CD4-positive, alpha-beta T cell treated with Interleukin-12 subunit alpha and Interleukin-12 subunit beta, for 1 hour (primary cell): ENCODE measurements around the gene SNCB.

Experiments used
- DNase-seq: peaks from one replicate; pipeline ENCODE4 v3.0.0-alpha.2; 2020

Gene SNCB

DNA sequence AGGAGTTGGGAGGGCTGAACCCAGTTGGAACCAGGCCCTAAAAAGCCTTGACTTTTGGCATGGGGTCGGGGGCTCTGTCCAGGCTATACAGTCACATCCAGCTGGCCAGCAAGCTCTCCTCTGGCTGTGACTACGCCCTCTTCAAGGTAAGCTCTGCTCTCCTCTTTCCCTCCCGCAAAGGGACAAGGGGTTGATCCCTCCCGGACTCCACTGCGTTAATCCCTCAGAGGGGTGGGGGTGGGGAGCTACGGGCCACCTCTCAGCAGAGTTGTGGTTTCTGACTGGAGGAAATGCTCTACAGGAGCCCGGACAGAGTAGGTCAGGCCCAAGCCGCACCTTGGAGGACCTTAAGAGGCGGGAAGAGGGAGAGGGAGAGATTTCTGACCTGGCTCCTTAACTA is 14.0 kb upstream of the SNCB start:
- DNase-seq: no peak

DNA sequence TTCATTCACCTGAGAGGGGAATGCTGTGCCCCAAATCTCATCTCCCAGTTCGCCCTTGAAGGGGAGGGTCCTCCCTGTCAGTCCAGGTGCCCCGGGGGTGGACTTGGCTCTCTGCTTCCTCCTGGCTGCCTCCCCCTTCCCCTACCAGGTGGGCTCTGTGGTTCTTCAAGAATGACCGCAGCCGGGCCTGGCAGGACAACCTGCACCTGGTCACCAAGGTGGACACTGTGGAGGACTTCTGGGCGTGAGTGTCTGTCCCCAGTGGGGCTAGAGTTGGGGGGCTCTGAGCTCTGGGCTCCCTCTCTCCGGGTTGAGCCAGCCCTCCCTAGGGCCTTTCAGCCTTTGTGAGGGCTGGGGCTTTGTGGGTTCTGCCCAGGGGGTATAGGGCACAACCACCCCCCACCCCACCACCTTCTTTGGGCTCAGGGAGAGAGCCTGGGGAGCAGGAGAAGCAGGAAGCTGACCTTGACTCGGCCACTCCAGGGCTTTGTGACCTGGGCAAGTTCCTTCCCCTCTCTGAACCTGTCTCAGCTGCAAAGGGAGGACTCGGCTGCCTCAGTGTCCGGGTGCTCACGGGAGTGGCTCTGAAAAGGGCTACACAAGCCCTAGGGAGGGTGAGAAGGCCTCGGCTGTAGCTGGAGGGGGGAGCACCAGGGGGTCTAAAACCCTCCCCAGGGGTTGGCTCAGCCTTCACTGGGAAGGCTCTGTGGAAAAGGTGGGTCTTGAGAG is 13.3 kb upstream of the SNCB start:
- DNase-seq: no peak

DNA sequence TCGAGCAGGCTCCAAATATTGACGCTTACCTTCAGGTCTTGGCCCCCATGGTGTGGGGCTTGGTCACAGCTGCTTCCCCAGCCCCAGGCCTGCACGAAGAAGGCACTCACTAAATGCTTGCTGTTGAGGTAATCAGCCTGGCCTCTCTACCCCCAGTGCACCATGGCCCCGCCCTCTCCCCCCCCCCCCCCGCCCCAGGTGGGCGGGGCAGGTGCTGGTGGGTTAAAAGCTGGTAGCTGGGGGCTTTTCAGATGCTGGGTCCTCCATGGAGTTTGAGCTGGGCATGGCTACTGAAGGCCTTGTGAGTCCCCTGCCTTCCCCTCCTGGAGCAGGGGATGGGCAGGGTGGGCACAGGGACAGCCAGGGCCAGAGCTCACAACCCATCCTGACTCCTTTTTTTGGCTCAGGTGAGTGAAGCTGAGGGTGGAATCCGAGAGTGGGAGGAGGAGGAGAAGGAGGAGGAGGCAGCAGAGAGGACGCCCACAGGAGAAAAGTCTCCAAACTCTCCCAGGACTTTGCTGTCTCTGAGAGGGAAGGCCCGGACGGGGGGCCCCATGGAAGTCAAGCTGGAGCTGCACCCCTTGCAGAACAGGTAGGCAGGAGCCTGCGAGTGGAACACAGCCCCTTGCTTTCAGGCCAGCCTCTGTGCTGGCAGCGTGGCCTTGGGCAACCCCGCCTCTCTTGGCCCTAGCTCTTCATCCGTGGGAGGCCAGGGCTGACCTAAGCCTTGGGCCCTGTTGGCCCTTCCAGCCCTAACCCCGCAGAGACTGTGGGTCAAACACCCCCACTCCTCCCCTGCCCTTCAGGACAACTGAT is 12.5 kb upstream of the SNCB start:
- DNase-seq: no peak

DNA sequence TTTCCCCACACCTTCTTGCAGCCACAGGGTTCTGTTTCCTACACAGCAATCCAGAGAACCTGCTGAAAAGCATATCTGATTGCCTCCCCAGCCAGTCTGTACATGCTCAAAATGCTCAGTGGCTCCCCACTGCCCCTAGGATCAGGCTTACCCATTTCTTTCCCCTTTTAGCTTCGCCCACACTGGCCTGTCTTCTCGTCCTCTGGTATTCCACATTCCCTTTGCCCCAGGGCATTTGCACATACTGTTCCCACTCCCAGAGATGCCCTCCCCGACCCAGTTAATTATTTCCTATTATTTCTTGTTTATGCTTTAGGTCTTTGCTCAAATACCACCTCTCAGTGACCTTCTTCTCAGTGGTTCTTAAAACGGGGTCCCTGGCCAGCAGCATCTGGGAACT is 10.3 kb upstream of the SNCB start:
- no peak for DNase-seq

DNA sequence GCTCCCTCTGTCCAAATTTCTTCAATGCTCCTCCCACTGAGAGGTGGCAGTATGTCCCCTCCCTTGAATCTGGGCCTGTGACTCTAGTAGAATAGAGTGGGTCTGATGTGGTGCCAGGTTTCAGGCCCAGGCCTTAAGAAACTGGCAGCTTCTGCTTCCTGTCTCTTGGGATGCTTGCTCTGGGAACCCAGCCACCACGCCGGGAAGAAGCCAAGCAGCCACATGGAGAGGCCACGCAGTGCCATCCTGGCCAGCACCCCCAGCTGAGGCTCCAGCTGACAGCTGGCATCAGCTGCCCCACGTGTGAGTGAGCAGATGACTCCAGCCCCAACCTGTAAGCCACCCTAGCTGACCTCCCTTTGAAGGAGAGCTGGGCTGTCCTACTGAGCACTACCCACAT is 9.6 kb upstream of the SNCB start:
- DNase-seq: no peak

DNA sequence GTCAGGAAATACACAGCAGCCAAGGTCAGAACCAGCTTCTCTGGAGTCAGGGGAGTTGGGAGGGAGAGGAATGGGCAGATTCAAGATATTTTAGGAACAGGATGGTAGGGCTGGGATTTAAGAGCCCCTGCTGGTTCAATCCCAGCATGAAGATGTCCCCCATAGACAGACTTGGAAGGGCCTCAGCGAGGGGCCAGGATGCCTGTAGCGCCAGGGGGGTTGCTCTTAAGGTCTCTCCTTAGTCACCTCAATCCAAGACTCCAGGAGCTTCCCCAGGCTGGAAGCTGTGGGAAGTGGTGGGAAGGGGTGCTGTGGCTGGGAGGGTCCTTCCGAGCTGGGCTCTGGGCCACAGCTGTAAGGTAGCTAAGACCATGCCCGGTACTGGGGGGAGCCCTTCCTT is 8.9 kb upstream of the SNCB start:
- no peak for DNase-seq

- no peak for DNase-seq
These were observed 8.1 kb upstream of the SNCB start for GRCh38 chr5:176638437-176638836.

- no peak for DNase-seq
These were observed 7.2 kb upstream of the SNCB start for GRCh38 chr5:176637556-176637955.

DNA sequence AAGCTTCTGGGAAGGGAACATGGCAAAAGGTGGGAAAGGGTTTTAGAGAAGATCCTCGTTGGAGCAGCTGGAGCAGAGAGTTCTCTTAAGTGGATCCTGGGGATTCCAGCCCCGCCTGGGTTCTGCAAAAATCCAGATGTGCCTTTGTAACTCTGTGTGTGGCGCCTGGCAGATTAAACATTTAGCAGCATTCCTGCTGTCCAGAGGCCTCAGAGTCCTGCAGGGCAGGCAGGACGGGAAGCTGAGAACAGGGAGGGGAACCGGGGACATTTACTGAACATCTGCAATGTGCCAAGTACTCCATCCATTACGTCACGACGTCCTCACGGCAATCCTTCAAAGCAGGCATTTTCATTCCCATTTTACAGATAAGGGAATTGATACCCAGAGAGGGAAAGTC is 6.1 kb upstream of the SNCB start:
- no peak for DNase-seq

GRCh38 chr5:176633598-176633997 is 3.3 kb upstream of the SNCB start:
- no peak for DNase-seq

DNA sequence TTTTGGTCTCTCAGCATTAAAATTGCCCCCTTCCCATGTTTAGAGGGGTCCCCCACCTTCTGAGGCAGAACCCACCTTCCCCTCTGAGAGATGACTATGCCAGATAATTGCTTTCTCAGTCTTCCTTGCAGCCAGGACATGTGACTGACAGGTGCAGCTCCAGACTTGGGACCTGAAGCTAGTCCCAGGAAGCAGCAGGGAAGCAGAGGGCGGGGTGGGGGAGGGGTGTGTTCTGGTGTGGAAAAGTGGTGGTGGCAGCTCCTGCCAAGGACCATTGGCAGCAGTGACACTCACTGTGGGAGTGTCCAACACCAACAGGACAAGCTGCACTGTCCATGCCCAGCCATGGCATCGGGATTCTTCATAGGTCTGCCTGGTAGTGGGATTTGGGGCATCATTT is 2.4 kb upstream of the SNCB start:
- no peak for DNase-seq

- DNase-seq: no peak
These were observed 1.3 kb upstream of the SNCB start for GRCh38 chr5:176631383-176632200.

- no peak for DNase-seq
These were observed 418 bp upstream of the SNCB start for GRCh38 chr5:176630681-176631222.

GRCh38 chr5:176629317-176629852 is 949 bp downstream of the SNCB start:
- DNase-seq: no peak

DNA sequence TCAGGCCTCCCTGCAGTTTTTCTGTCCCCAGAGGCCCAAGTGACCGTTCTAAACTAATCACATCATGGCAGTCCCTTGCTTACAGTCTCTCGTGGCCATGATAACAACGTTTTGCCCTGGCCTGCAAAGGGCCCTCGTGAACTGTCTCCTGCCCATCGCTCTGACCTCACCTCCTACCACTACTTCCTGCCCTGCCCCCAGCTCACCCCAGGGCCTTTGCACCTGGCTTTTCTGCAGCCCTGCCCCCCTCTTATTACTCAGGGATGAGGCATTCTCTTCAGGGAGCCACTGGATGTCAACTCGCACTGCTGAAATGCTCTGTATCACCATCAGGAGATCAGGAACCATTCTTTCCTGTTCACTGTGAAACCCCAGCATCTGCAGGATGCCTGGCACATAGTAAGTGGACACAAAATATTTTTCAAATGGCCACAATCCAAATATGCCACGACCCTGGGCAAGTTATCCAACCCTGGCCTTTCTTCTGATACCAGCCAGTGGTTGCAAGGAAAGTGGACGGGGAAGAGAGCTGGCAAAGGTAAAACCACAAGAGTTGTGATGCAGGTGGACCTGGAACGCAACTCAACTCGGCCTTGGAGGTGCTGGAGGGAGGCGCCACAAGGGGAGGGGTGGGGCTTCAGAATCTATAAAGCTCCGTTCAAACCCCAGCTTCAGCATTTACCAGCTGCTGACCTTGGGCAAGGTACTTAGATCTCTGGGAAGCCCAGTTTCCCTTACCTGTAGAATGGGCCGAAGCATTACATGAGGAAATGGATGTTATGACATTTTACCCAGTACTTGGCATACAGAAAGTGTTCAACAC is 1.7 kb downstream of the SNCB start:
- DNase-seq: no peak

DNA sequence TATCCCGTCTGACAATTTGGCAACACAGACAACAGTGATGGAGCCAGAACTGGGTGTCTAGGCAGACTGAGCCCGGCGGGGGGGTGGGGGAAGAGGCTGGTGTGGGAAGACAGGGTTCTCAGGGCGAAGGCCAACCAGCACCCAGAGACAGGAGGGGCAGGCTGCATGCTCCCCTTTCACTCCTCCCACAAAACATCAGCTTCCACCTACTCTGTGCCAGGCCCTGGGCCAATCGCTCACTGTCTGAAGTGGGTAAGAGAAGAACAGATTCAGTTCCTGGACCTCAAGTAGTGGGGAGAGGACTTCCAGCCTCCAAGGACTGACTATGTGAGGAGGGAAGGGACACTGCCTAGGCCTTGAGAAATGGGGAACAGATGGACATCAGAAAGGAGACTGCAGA is 2.8 kb downstream of the SNCB start:
- DNase-seq: no peak

DNA sequence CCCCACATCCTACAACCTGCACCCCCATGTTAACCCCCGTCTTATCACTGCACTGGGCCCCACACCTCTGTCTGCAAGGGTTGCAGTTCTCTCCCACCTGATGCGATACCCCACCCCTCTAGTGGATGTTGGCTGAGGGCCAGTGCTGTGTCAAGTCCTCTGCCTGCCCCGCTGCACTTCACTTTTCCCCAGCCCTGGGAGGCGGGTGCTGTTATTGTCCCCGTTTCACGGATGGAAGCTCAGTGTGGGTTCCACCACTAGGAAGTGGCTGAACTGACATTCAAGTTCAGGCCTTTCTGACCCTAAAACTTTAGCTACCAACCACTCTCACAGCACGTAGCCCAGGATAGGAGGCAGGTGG is 3.5 kb downstream of the SNCB start:
- no peak for DNase-seq

DNA sequence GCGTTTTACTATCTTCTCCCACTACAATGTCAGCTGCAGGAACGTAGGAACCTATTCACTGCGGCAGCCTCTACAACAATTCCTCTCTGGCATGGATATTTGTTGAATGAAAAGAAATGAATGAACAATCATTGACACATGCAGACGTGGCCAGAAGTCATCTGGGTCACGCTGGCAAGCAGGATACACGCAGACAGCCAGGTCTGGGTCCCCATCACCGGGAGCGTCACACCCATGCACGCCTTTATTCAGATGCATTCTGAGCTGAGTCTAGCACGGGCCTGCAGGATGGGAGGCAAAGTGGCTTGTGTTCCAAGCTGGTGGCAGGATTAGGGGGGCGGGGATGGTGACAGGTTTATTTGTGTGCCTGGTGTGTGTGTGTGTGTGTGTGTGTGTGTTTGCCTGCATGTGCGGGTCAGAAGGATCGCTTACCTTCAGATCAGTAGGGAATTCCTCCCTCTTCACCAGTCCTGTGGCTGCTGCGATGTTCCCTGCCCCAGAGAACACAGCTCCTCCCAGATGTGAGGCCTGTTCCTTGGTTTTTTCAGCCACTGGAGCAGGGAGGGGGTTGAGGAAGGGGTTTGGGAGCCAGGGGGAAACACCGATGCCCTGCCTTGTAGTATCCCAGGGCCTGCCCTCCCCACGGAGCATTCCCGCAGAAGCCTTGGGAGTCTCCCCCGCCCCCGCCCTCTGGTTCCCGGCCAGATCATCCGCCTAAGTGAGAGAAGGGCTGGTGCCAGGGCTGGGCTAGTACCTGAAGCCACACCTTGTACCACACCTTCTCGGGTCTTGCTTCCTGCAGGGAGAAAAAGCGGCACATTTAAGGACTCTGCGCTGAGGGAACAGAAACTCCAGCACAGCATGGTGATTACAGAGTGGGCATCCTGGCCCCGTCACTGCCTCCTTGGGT is 4.1 kb downstream of the SNCB start:
- DNase-seq: no peak

- no peak for DNase-seq
These were observed 4.8 kb downstream of the SNCB start for GRCh38 chr5:176625512-176625911.

- DNase-seq: no peak
These were observed 5.4 kb downstream of the SNCB start for GRCh38 chr5:176624938-176625337.

- DNase-seq: no peak
These were observed 6.2 kb downstream of the SNCB start for GRCh38 chr5:176624142-176624541.
